ENCODE measurements around the gene PRKAR1A. TPM values are rescaled to one million over a fixed set of nuclear protein-coding genes. Genes with fewer than 3 reads are reported as not detected.

The PRKAR1A gene
- total RNA-seq, 2 experiments from 2014 or later = 158 to 332 TPM

- BruUV-seq (replicated peaks) = TSS peak; percentile 97
- intact Hi-C loops (cut with micrococcal nuclease; ENCODE audit: unreplicated experiment) = loop anchor here (1.0 kb wide), 1 partner anchor 13 kb away; no protein-coding TSS in a partner anchor
- no peaks in the 10 kb centered on the region for H3K79me2 ChIP-seq (ENCODE audit: insufficient read depth, low read depth, low read length)
- peaks cover 57% of the 10 kb centered on the region for H3K4me1 ChIP-seq (ENCODE audit: insufficient read depth, low read length, poor library complexity, severe bottlenecking)
- H3K9me3 ChIP-seq (ENCODE audit: low read length) = peaks cover 12% of the 10 kb centered on the region; the same call in 1 of the 2 replicates
- peak overlapping the region; percentile 56 for H3K4me3 ChIP-seq (ENCODE audit: low read depth, low read length, poor library complexity, severe bottlenecking)
- ChIA-PET CTCF (ENCODE audit: unreplicated experiment) (interaction anchor here (0.9 to 2.7 kb wide), 5 partner anchors 11 to 67 kb away, joined by 3 to 19 read pairs (median 11); partner anchors contain the start of gene PRKAR1A), POLR2A (interaction anchor here (0.6 to 4.8 kb wide), 21 partner anchors 9 to 327 kb away, joined by 3 to 81 read pairs (median 5); partner anchors contain the start of genes AMZ2, PRKAR1A and WIPI1)
- peaks cover 5% of the 10 kb centered on the region; the same call in 1 of the 2 replicates for H3K36me3 ChIP-seq (ENCODE audit: insufficient read depth, low read length)
- H3K9me2 ChIP-seq (ENCODE audit: insufficient read depth, low read length) = no peaks in the 10 kb centered on the region
- H2AFZ ChIP-seq (ENCODE audit: low read length) = peak overlapping the region; percentile 89
- DNase-seq (ENCODE audit: low spot score) = peak; percentile 52
- no peak for TF ChIP-seq EZH2phosphoT487 (IDR thresholded peaks at IDR 0.05; ENCODE audit: borderline replicate concordance, low read depth, low read length)
- no peak for TF ChIP-seq CTCF (conservative IDR thresholded peaks at IDR 0.05; ENCODE audit: low read length)
- peak overlapping the region; percentile 80 for H3K4me2 ChIP-seq (ENCODE audit: low read length)
- H4K20me1 ChIP-seq (ENCODE audit: insufficient read depth, low read length) = no peaks in the 10 kb centered on the region
- H3K27ac ChIP-seq (ENCODE audit: low read depth, low read length, poor library complexity, severe bottlenecking) = peak overlapping the region; percentile 95
Measured at GRCh38 chr17:68498479-68499326, 13.5 kb upstream of the PRKAR1A start.

DNA sequence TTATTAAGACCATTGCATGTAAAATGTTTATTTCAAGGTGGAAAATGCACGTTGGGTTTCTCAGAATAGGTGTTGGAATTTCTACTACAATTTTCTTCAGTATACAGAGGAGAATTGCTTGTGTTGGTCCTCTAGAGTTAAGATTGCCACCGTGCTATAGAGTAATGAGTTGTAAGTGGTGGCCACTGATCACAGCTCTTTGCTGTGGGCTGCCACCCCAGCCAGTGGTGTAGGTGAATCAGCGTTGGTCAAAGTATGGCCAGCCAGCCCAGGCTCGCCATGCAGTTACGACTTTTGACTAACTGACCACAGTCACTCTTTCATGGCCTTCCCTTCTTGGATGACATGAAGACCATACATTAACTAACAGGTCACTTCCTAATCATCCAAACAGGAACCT is 12.6 kb upstream of the PRKAR1A start:
- TF ChIP-seq CTCF (conservative IDR thresholded peaks at IDR 0.05; ENCODE audit: low read length) (no peak), EZH2phosphoT487 (IDR thresholded peaks at IDR 0.05; ENCODE audit: borderline replicate concordance, low read depth, low read length) (no peak)
- peak overlapping the region; percentile 80; the same call in 1 of the 2 replicates for H3K4me2 ChIP-seq (ENCODE audit: low read length)
- BruUV-seq (replicated peaks) = no TSS peak
- intact Hi-C loops (cut with micrococcal nuclease; ENCODE audit: unreplicated experiment) = no loop called here
- DNase-seq (ENCODE audit: low spot score) = no peak
- peak overlapping the region; percentile 95 for H3K27ac ChIP-seq (ENCODE audit: low read depth, low read length, poor library complexity, severe bottlenecking)
- H4K20me1 ChIP-seq (ENCODE audit: insufficient read depth, low read length) = no peaks in the 10 kb centered on the region
- ChIA-PET CTCF (ENCODE audit: unreplicated experiment) (interaction anchor here (0.9 to 2.7 kb wide), 4 partner anchors 12 to 68 kb away, joined by 3 to 19 read pairs (median 12); partner anchors contain the start of gene PRKAR1A), POLR2A (interaction anchor here (0.6 to 4.8 kb wide), 9 partner anchors 11 to 318 kb away, joined by 3 to 81 read pairs (median 14); partner anchors contain the start of genes PRKAR1A and WIPI1)
- no peak overlapping the region for H3K4me3 ChIP-seq (ENCODE audit: low read depth, low read length, poor library complexity, severe bottlenecking)
- peaks cover 5% of the 10 kb centered on the region; the same call in 1 of the 2 replicates for H3K36me3 ChIP-seq (ENCODE audit: insufficient read depth, low read length)
- peak overlapping the region; percentile 89; the same call in 1 of the 2 replicates for H2AFZ ChIP-seq (ENCODE audit: low read length)
- H3K4me1 ChIP-seq (ENCODE audit: insufficient read depth, low read length, poor library complexity, severe bottlenecking) = peaks cover 57% of the 10 kb centered on the region
- peaks cover 16% of the 10 kb centered on the region for H3K9me3 ChIP-seq (ENCODE audit: low read length)
- no peaks in the 10 kb centered on the region for H3K79me2 ChIP-seq (ENCODE audit: insufficient read depth, low read depth, low read length)
- H3K9me2 ChIP-seq (ENCODE audit: insufficient read depth, low read length) = no peaks in the 10 kb centered on the region

Data from OCI-LY7 (cell line).